ENCODE measurements around the gene GYS2.

GYS2 gene

GRCh38 chr12:21604245-21605101 lies at the start of gene GYS2:
TSS of gene GYS2 (minus strand) at chr12:21604847. CDS start at chr12:21604592, 255 bp downstream.
- no peak within 1 kb of the TSS for H3K4me2 ChIP-seq (ENCODE audit: low read depth, low read length, poor library complexity, severe bottlenecking)
- H3K9me3 ChIP-seq (ENCODE audit: insufficient read depth, low read depth, low read length): no peaks in the 10 kb centered on the region
- H3K9ac ChIP-seq (ENCODE audit: low read depth, low read length, poor library complexity, severe bottlenecking): no peak within 1 kb of the TSS
- no peaks in the 10 kb centered on the region for H3K79me2 ChIP-seq (ENCODE audit: insufficient read depth, low read length)
- H2AFZ ChIP-seq (ENCODE audit: low read length): no peak within 1 kb of the TSS
- no peak within 1 kb of the TSS for H3K4me3 ChIP-seq (ENCODE audit: low read length, poor library complexity, severe bottlenecking)
- no peaks in the 10 kb centered on the region for H3K27me3 ChIP-seq (ENCODE audit: insufficient read depth, low read length, poor library complexity, severe bottlenecking)
- no peaks in the 10 kb centered on the region for H3K36me3 ChIP-seq (ENCODE audit: insufficient read depth, low read length)
- no peaks in the 10 kb centered on the region for H3F3A ChIP-seq (ENCODE audit: low read depth)
- H3K9me2 ChIP-seq (replicated peaks; ENCODE audit: low read depth, low read length): no peaks in the 10 kb centered on the region
- peaks cover 11% of the 10 kb centered on the region for H3K4me1 ChIP-seq (ENCODE audit: insufficient read depth, low read length, poor library complexity, severe bottlenecking)
- TF ChIP-seq, protein P1, sequence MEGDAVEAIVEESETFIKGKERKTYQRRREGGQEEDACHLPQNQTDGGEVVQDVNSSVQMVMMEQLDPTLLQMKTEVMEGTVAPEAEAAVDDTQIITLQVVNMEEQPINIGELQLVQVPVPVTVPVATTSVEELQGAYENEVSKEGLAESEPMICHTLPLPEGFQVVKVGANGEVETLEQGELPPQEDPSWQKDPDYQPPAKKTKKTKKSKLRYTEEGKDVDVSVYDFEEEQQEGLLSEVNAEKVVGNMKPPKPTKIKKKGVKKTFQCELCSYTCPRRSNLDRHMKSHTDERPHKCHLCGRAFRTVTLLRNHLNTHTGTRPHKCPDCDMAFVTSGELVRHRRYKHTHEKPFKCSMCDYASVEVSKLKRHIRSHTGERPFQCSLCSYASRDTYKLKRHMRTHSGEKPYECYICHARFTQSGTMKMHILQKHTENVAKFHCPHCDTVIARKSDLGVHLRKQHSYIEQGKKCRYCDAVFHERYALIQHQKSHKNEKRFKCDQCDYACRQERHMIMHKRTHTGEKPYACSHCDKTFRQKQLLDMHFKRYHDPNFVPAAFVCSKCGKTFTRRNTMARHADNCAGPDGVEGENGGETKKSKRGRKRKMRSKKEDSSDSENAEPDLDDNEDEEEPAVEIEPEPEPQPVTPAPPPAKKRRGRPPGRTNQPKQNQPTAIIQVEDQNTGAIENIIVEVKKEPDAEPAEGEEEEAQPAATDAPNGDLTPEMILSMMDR (conservative IDR thresholded peaks at IDR 0.05; ENCODE audit: low read length): no peak
- no peak for TF ChIP-seq EZH2phosphoT487 (IDR thresholded peaks at IDR 0.05; ENCODE audit: borderline replicate concordance)
- no peaks in the 10 kb centered on the region for H4K20me1 ChIP-seq (ENCODE audit: insufficient read depth, low read length, poor library complexity, severe bottlenecking)

- Histone ChIP-seq H3K27me3 (ENCODE audit: insufficient read depth, low read length, poor library complexity, severe bottlenecking) (no peaks in the 10 kb centered on the region), H3K36me3 (ENCODE audit: insufficient read depth, low read length) (peaks cover 75% of the 10 kb centered on the region), H3K9ac (ENCODE audit: low read depth, low read length, poor library complexity, severe bottlenecking) (peak overlapping the region; percentile 41), H3K4me2 (ENCODE audit: low read depth, low read length, poor library complexity, severe bottlenecking) (peak overlapping the region; percentile 95), H2AFZ (ENCODE audit: low read length) (no peak overlapping the region), H3K79me2 (ENCODE audit: insufficient read depth, low read length) (peaks cover 98% of the 10 kb centered on the region), H3K9me3 (ENCODE audit: insufficient read depth, low read depth, low read length) (no peaks in the 10 kb centered on the region), H4K20me1 (ENCODE audit: insufficient read depth, low read length, poor library complexity, severe bottlenecking) (peaks cover 87% of the 10 kb centered on the region), H3K4me1 (ENCODE audit: insufficient read depth, low read length, poor library complexity, severe bottlenecking) (peaks cover 66% of the 10 kb centered on the region), H3K9me2 (replicated peaks; ENCODE audit: low read depth, low read length) (no peaks in the 10 kb centered on the region), H3F3A (ENCODE audit: low read depth) (no peaks in the 10 kb centered on the region), H3K4me3 (ENCODE audit: low read length, poor library complexity, severe bottlenecking) (peak overlapping the region; percentile 97)
- TF ChIP-seq, protein P1 (conservative IDR thresholded peaks at IDR 0.05; ENCODE audit: low read length): no peak
- TF ChIP-seq EZH2phosphoT487 (IDR thresholded peaks at IDR 0.05; ENCODE audit: borderline replicate concordance): no peak
Observed at GRCh38 chr12:21651821-21652220, 47.2 kb upstream of the GYS2 start.

DNA sequence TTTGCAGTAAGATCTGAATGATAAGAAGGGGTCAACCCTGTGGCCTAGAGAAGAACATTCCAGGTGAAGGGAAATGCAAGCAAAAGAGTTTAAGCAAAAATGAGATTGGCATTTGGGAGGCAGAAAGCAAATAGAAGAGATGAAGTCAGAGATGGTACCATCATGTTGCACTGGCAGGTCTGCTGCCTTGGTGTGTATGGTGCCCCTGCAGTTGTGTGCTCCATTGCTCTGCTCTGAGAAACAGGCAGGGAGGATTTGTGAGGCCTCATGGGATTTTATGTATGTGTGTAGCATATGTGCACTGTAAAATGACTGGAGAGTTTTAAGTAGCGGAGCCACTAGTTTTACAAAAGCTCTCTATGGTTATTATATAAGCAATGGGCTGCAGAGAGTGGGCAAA lies 46.4 kb upstream of the GYS2 start:
- Histone ChIP-seq H3K9me3 (ENCODE audit: insufficient read depth, low read depth, low read length) (no peaks in the 10 kb centered on the region), H3K9me2 (replicated peaks; ENCODE audit: low read depth, low read length) (no peaks in the 10 kb centered on the region), H3F3A (ENCODE audit: low read depth) (no peaks in the 10 kb centered on the region), H4K20me1 (ENCODE audit: insufficient read depth, low read length, poor library complexity, severe bottlenecking) (peaks cover 83% of the 10 kb centered on the region), H2AFZ (ENCODE audit: low read length) (no peak overlapping the region), H3K4me1 (ENCODE audit: insufficient read depth, low read length, poor library complexity, severe bottlenecking) (peaks cover 59% of the 10 kb centered on the region), H3K79me2 (ENCODE audit: insufficient read depth, low read length) (peaks cover 94% of the 10 kb centered on the region), H3K36me3 (ENCODE audit: insufficient read depth, low read length) (peaks cover 83% of the 10 kb centered on the region), H3K4me3 (ENCODE audit: low read length, poor library complexity, severe bottlenecking) (peak overlapping the region; percentile 97), H3K9ac (ENCODE audit: low read depth, low read length, poor library complexity, severe bottlenecking) (peak overlapping the region; percentile 2), H3K4me2 (ENCODE audit: low read depth, low read length, poor library complexity, severe bottlenecking) (peak overlapping the region; percentile 95), H3K27me3 (ENCODE audit: insufficient read depth, low read length, poor library complexity, severe bottlenecking) (no peaks in the 10 kb centered on the region)
- TF ChIP-seq, protein P1 (conservative IDR thresholded peaks at IDR 0.05; ENCODE audit: low read length): no peak
- TF ChIP-seq EZH2phosphoT487 (IDR thresholded peaks at IDR 0.05; ENCODE audit: borderline replicate concordance): no peak
